ENCODE results near the gene CDH5.

- TF ChIP-seq CTCF (IDR thresholded peaks at IDR 0.05) (no peak), POLR2A (IDR thresholded peaks at IDR 0.05) (no peak)
Observed at GRCh38 chr16:66400503-66401380, 34.3 kb downstream of the CDH5 start.

Data from esophagus squamous epithelium (tissue), 4 donors.